H9 (cell line): ENCODE data around the gene TSPAN18. TPM values are rescaled to one million over a fixed set of nuclear protein-coding genes. Genes with fewer than 3 reads are reported as not detected.
A peak's percentile ranks its signal among the peaks of the same experiment; 100 is the strongest.

Experiments
- DNase-seq: peaks from one replicate; pipeline ENCODE4 v3.0.0-alpha.2; 2017
- H2AFZ ChIP-seq: one replicate; pipeline ENCODE4 v1.6.1; 2013; ENCODE audit warnings: mild to moderate bottlenecking, low read length, control low read depth, moderate library complexity
- H2AK5ac ChIP-seq: 2 replicates; pipeline ENCODE4 v1.6.1; 2013; ENCODE audit warnings: low read length, control low read depth, mixed read lengths; ENCODE audit not compliant: insufficient read length
- H2BK120ac ChIP-seq: one replicate; pipeline ENCODE4 v1.6.1; 2013; ENCODE audit warnings: low read depth, mild to moderate bottlenecking, low read length, control low read depth, inconsistent platforms; ENCODE audit not compliant: poor library complexity, severe bottlenecking
- H2BK12ac ChIP-seq: 2 replicates; pipeline ENCODE4 v1.6.1; 2013; ENCODE audit warnings: low read length, control low read depth, mixed read lengths, low read depth; ENCODE audit not compliant: insufficient read length
- H2BK15ac ChIP-seq: 2 replicates; pipeline ENCODE4 v1.6.1; 2013; ENCODE audit warnings: low read depth, low read length, control low read depth
- H2BK20ac ChIP-seq: one replicate; pipeline ENCODE4 v1.6.1; 2013; ENCODE audit warnings: low read depth, mild to moderate bottlenecking, low read length, control low read depth, inconsistent platforms; ENCODE audit not compliant: poor library complexity, severe bottlenecking
- H2BK5ac ChIP-seq: 2 replicates; pipeline ENCODE4 v1.6.1; 2013; ENCODE audit warnings: low read length, control low read depth, mixed read lengths; ENCODE audit not compliant: insufficient read length
- H3K14ac ChIP-seq: 2 replicates; pipeline ENCODE4 v1.6.1; 2013; ENCODE audit warnings: low read length, control low read depth; ENCODE audit not compliant: insufficient read depth
- H3K18ac ChIP-seq: 2 replicates; pipeline ENCODE4 v1.6.1; 2013; ENCODE audit warnings: low read depth, mild to moderate bottlenecking, mixed read lengths, low read length, control low read depth; ENCODE audit not compliant: insufficient read length
- H3K23ac ChIP-seq: 2 replicates; pipeline ENCODE4 v1.6.1; 2013; ENCODE audit warnings: low read length, control low read depth, mixed read lengths, low read depth; ENCODE audit not compliant: insufficient read length
- H3K23me2 ChIP-seq: 2 replicates; pipeline ENCODE4 v1.6.1; 2013; ENCODE audit warnings: low read depth, mild to moderate bottlenecking, mixed read lengths, low read length, control low read depth; ENCODE audit not compliant: insufficient read length, poor library complexity, severe bottlenecking
- H3K27ac ChIP-seq: 2 replicates; pipeline ENCODE4 v1.5.1; 2013; ENCODE audit warnings: low read length, control low read depth, mixed read lengths, low read depth; ENCODE audit not compliant: insufficient read length
- H3K27me3 ChIP-seq: 2 replicates; pipeline ENCODE4 v1.6.1; 2013; ENCODE audit warnings: low read length, control low read depth, inconsistent platforms; ENCODE audit not compliant: insufficient read depth
- H3K4ac ChIP-seq: 2 replicates; pipeline ENCODE4 v1.6.1; 2013; ENCODE audit warnings: low read depth, mild to moderate bottlenecking, control low read depth, inconsistent platforms, low read length, moderate library complexity
- H3K4me1 ChIP-seq: 2 replicates; pipeline ENCODE4 v1.6.1; 2013; ENCODE audit warnings: low read length, control low read depth, inconsistent platforms; ENCODE audit not compliant: insufficient read depth
- H3K4me2 ChIP-seq: 2 replicates; pipeline ENCODE4 v1.6.1; 2013; ENCODE audit warnings: low read length, control low read depth, mixed read lengths; ENCODE audit not compliant: insufficient read length, insufficient read depth
- H3K56ac ChIP-seq: 2 replicates; pipeline ENCODE4 v1.6.1; 2013; ENCODE audit warnings: low read depth, mild to moderate bottlenecking, mixed read lengths, low read length, control low read depth; ENCODE audit not compliant: insufficient read length
- H3K79me1 ChIP-seq: 2 replicates; pipeline ENCODE4 v1.6.1; 2013; ENCODE audit warnings: low read depth, mild to moderate bottlenecking, moderate library complexity, low read length, control low read depth, inconsistent platforms; ENCODE audit not compliant: insufficient read depth, poor library complexity, severe bottlenecking
- H3K79me2 ChIP-seq: 2 replicates; pipeline ENCODE4 v1.6.1; 2013; ENCODE audit warnings: low read length, control low read depth, inconsistent platforms; ENCODE audit not compliant: insufficient read depth
- H3K9ac ChIP-seq: 2 replicates; pipeline ENCODE4 v1.6.1; 2013; ENCODE audit warnings: low read length, control low read depth, mixed read lengths; ENCODE audit not compliant: insufficient read length; ENCODE audit errors: extremely low read depth
- H3K9me3 ChIP-seq: one replicate; pipeline ENCODE4 v1.6.1; 2013; ENCODE audit warnings: low read depth, low read length, inconsistent platforms; ENCODE audit not compliant: control insufficient read depth
- H3T11ph ChIP-seq: one replicate; pipeline ENCODE4 v1.6.1; 2013; ENCODE audit warnings: mild to moderate bottlenecking, low read length, control low read depth, inconsistent platforms
- H4K20me1 ChIP-seq: one replicate; pipeline ENCODE4 v1.6.1; 2013; ENCODE audit not compliant: control insufficient read depth, insufficient read length, insufficient read depth
- H4K5ac ChIP-seq: 2 replicates; pipeline ENCODE4 v1.6.1; 2013; ENCODE audit warnings: low read depth, mild to moderate bottlenecking, mixed read lengths, low read length, control low read depth; ENCODE audit not compliant: insufficient read length
- H4K8ac ChIP-seq: replicated peaks from 2 replicates; pipeline ENCODE4 v1.6.1; 2013; ENCODE audit warnings: low read length, control low read depth, mixed read lengths, low read depth; ENCODE audit not compliant: insufficient read length
- H4K91ac ChIP-seq: 2 replicates; pipeline ENCODE4 v1.6.1; 2013; ENCODE audit warnings: low read depth, mild to moderate bottlenecking, moderate library complexity, mixed read lengths, low read length, control low read depth; ENCODE audit not compliant: insufficient read length
- H3K27ac Mint-ChIP-seq, 3 experiments: 2 replicates in 2 of 3; 3 replicates in 1 of 3; pipeline ENCODE4 v1.8.0; 2020 to 2021; ENCODE audit warnings: mixed read lengths in 3 of 3, mild to moderate bottlenecking in 1 of 3, moderate library complexity in 1 of 3
- H3K27me3 Mint-ChIP-seq: 2 replicates; pipeline ENCODE4 v1.8.0; 2021; ENCODE audit warnings: low read depth, mild to moderate bottlenecking, moderate library complexity, mixed read lengths
- H3K36me3 Mint-ChIP-seq, 3 experiments: 2 replicates in 2 of 3; 3 replicates in 1 of 3; pipeline ENCODE4 v1.8.0; 2020 to 2021; ENCODE audit warnings: low read depth in 3 of 3, mixed read lengths in 3 of 3; ENCODE audit not compliant: insufficient read depth in 1 of 3
- H3K4me1 Mint-ChIP-seq, 2 experiments: 2 replicates each; pipeline ENCODE4 v1.8.0; 2020; ENCODE audit warnings: mixed read lengths in 2 of 2
- H3K4me3 Mint-ChIP-seq, 2 experiments: 2 replicates in 1 of 2; 3 replicates in 1 of 2; pipeline ENCODE4 v1.8.0; 2020 to 2021; ENCODE audit warnings: mild to moderate bottlenecking in 2 of 2, mixed read lengths in 2 of 2, moderate library complexity in 1 of 2
- H3K9me3 Mint-ChIP-seq, 2 experiments: 2 replicates in 1 of 2; 3 replicates in 1 of 2; pipeline ENCODE4 v1.8.0; 2020; ENCODE audit warnings: mild to moderate bottlenecking in 2 of 2, mixed read lengths in 2 of 2, moderate library complexity in 1 of 2
- CTCF ChIP-seq: fragments of 200-600 bp; sonication (generic); conservative IDR thresholded peaks from 3 replicates; pipeline ENCODE4 v1.8.0; 2021; ENCODE audit warnings: antibody characterized with exemption, mild to moderate bottlenecking
- WGBS: extraction: QIAGEN DNeasy Blood & Tissue Kit; methylation state at CpG from one replicate; pipeline ENCODE4 v1.1.7; 2013; ENCODE audit warnings: missing lambda C conversion rate, low lambda C conversion rate, mixed read lengths; ENCODE audit not compliant: insufficient read length; ENCODE audit errors: extremely low coverage; 5-methylcytosine and 5-hydroxymethylcytosine counted together
- total RNA-seq: library from RNA; stranded (reverse); gene quantifications from 2 replicates; pipeline ENCODE4 v1.2.1, GENCODE V29; 2021

TSPAN18 gene
- total RNA-seq, 1 experiment from 2014 or later: 25.3 TPM

- H3K4me3 Mint-ChIP-seq: no peak overlapping the region
- Histone ChIP-seq H4K5ac (no peak overlapping the region), H3K18ac (no peak overlapping the region), H2AK5ac (no peak overlapping the region), H2BK20ac (no peak overlapping the region), H3K23ac (no peak overlapping the region), H4K91ac (no peak overlapping the region), H4K8ac (no peak overlapping the region), H2AFZ (no peak overlapping the region), H2BK12ac (no peak overlapping the region), H2BK5ac (no peak overlapping the region), H3K9ac (no peak overlapping the region), H3K27ac (no peak overlapping the region), H4K20me1 (no peaks in the 10 kb centered on the region), H3T11ph (no peak overlapping the region), H3K4me1 (no peaks in the 10 kb centered on the region), H3K79me2 (no peaks in the 10 kb centered on the region), H3K9me3 (no peaks in the 10 kb centered on the region), H2BK15ac (no peak overlapping the region), H3K79me1 (no peaks in the 10 kb centered on the region), H3K14ac (no peak overlapping the region), H3K27me3 (no peaks in the 10 kb centered on the region), H2BK120ac (no peak overlapping the region), H3K4ac (no peak overlapping the region), H3K4me2 (no peak overlapping the region), H3K56ac (no peak overlapping the region), H3K23me2 (no peaks in the 10 kb centered on the region)
- peaks cover 2 to 4% (median 3%) of the 10 kb centered on the region in 3 experiments; a peak in 4 of 7 replicates for H3K36me3 Mint-ChIP-seq
- no peak for DNase-seq
- H3K4me1 Mint-ChIP-seq: peaks cover 14% of the 10 kb centered on the region in 2 experiments
- 0 out of 5 replicates have a peak, but pooled peaks cover 0 to 3% of the 10 kb centered on the region in 2 experiments for H3K9me3 Mint-ChIP-seq
- no CpG with 5 or more reads among the region's 4 CpGs for WGBS
- H3K27me3 Mint-ChIP-seq: no peaks in the 10 kb centered on the region; the same call in 1 of the 2 replicates
- peak overlapping the region in 2 of 3 experiments; percentile 46 to 64; a peak in 1 of 7 replicates for H3K27ac Mint-ChIP-seq
- no peak for TF ChIP-seq CTCF
These were observed 86.6 kb downstream of the TSPAN18 start for GRCh38 chr11:44813401-44813800.
